ENCODE results near the gene RYR2.

Gene RYR2

GRCh38 chr1:237133921-237134320 is 91.9 kb downstream of the RYR2 start:
- Histone ChIP-seq H3K4me3 (ENCODE audit: low read depth, low read length) (no peak overlapping the region), H3K79me2 (no peaks in the 10 kb centered on the region), H2AFZ (no peak overlapping the region), H3K27me3 (ENCODE audit: control insufficient read depth, insufficient read depth, low read length) (no peaks in the 10 kb centered on the region), H3K4me1 (no peaks in the 10 kb centered on the region), H3K4me2 (ENCODE audit: low read length) (no peak overlapping the region), H3K9ac (no peak overlapping the region), H3K9me3 (ENCODE audit: control insufficient read depth, low read length) (no peaks in the 10 kb centered on the region), H3K36me3 (ENCODE audit: control insufficient read depth, insufficient read depth, low read length) (no peaks in the 10 kb centered on the region), H3K27ac (no peak overlapping the region)
- TF ChIP-seq CTCF (IDR thresholded peaks at IDR 0.05): no peak

GRCh38 chr1:237134929-237135328 is 92.9 kb downstream of the RYR2 start:
- TF ChIP-seq CTCF (IDR thresholded peaks at IDR 0.05): no peak
- no peaks in the 10 kb centered on the region for H3K27me3 ChIP-seq (ENCODE audit: control insufficient read depth, insufficient read depth, low read length)

GRCh38 chr1:237138551-237138950 is 96.6 kb downstream of the RYR2 start:
- Histone ChIP-seq H3K79me2 (no peaks in the 10 kb centered on the region), H2AFZ (no peak overlapping the region), H3K4me3 (ENCODE audit: low read depth, low read length) (no peak overlapping the region), H3K27ac (no peak overlapping the region), H3K9ac (no peak overlapping the region), H3K4me1 (no peaks in the 10 kb centered on the region), H3K4me2 (ENCODE audit: low read length) (no peak overlapping the region), H3K36me3 (ENCODE audit: control insufficient read depth, insufficient read depth, low read length) (no peaks in the 10 kb centered on the region), H3K9me3 (ENCODE audit: control insufficient read depth, low read length) (no peaks in the 10 kb centered on the region), H3K27me3 (ENCODE audit: control insufficient read depth, insufficient read depth, low read length) (no peaks in the 10 kb centered on the region)
- no peak for TF ChIP-seq CTCF (IDR thresholded peaks at IDR 0.05)

More at GRCh38 chr1:237134929-237135328, 92.9 kb downstream of the RYR2 start:
- no peak overlapping the region for H3K27ac ChIP-seq
- H3K79me2 ChIP-seq: no peaks in the 10 kb centered on the region
- H3K9ac ChIP-seq: no peak overlapping the region
- H3K36me3 ChIP-seq (ENCODE audit: control insufficient read depth, insufficient read depth, low read length): no peaks in the 10 kb centered on the region
- H2AFZ ChIP-seq: no peak overlapping the region
- no peaks in the 10 kb centered on the region for H3K9me3 ChIP-seq (ENCODE audit: control insufficient read depth, low read length)
- H3K4me2 ChIP-seq (ENCODE audit: low read length): no peak overlapping the region
- H3K4me3 ChIP-seq (ENCODE audit: low read depth, low read length): no peak overlapping the region
- no peaks in the 10 kb centered on the region for H3K4me1 ChIP-seq

- Histone ChIP-seq H3K9me3 (ENCODE audit: control insufficient read depth, low read length) (no peaks in the 10 kb centered on the region), H3K27me3 (ENCODE audit: control insufficient read depth, insufficient read depth, low read length) (no peaks in the 10 kb centered on the region), H3K4me2 (ENCODE audit: low read length) (no peak overlapping the region), H3K9ac (no peak overlapping the region), H3K79me2 (no peaks in the 10 kb centered on the region), H3K27ac (no peak overlapping the region), H3K4me3 (ENCODE audit: low read depth, low read length) (no peak overlapping the region), H3K4me1 (no peaks in the 10 kb centered on the region), H2AFZ (no peak overlapping the region), H3K36me3 (ENCODE audit: control insufficient read depth, insufficient read depth, low read length) (no peaks in the 10 kb centered on the region)
- no peak for TF ChIP-seq CTCF (IDR thresholded peaks at IDR 0.05)
These were observed 97.7 kb downstream of the RYR2 start for GRCh38 chr1:237139732-237140131.

- Histone ChIP-seq H3K9ac (no peak overlapping the region), H3K9me3 (ENCODE audit: control insufficient read depth, low read length) (no peaks in the 10 kb centered on the region), H3K4me2 (ENCODE audit: low read length) (no peak overlapping the region), H3K4me1 (no peaks in the 10 kb centered on the region), H3K79me2 (no peaks in the 10 kb centered on the region), H3K27me3 (ENCODE audit: control insufficient read depth, insufficient read depth, low read length) (no peaks in the 10 kb centered on the region), H3K36me3 (ENCODE audit: control insufficient read depth, insufficient read depth, low read length) (no peaks in the 10 kb centered on the region), H3K27ac (no peak overlapping the region), H2AFZ (no peak overlapping the region), H3K4me3 (ENCODE audit: low read depth, low read length) (no peak overlapping the region)
- TF ChIP-seq CTCF (IDR thresholded peaks at IDR 0.05): no peak
These were observed 99.0 kb downstream of the RYR2 start for GRCh38 chr1:237140986-237141385.
